Ectodermal cell (in vitro differentiated cells): Measurements from ENCODE around the gene UTP14C.

Source experiments
- H3K27ac ChIP-seq: 2 replicates; pipeline ENCODE4 v1.7.0; 2013; ENCODE audit warnings: mild to moderate bottlenecking, low read depth, low read length; ENCODE audit not compliant: insufficient read depth, poor library complexity, severe bottlenecking
- H3K27me3 ChIP-seq: 2 replicates; pipeline ENCODE4 v1.7.0; 2013; ENCODE audit warnings: mild to moderate bottlenecking, low read length; ENCODE audit not compliant: insufficient read depth, control insufficient read depth, poor library complexity, severe bottlenecking
- H3K36me3 ChIP-seq: one replicate; pipeline ENCODE4 v1.7.0; 2013; ENCODE audit warnings: low read length; ENCODE audit not compliant: control insufficient read depth, insufficient read depth
- H3K4me1 ChIP-seq: one replicate; pipeline ENCODE4 v1.7.0; 2013; ENCODE audit warnings: low read length; ENCODE audit not compliant: control insufficient read depth, insufficient read depth
- H3K4me3 ChIP-seq: 2 replicates; pipeline ENCODE4 v1.7.0; 2013; ENCODE audit warnings: low read depth, low read length, control low read depth; ENCODE audit not compliant: insufficient read depth
- H3K9me3 ChIP-seq: 2 replicates; pipeline ENCODE4 v1.7.0; 2013; ENCODE audit warnings: mild to moderate bottlenecking, low read length, moderate library complexity; ENCODE audit not compliant: control insufficient read depth
- WGBS, 2 experiments: methylation state at CpG; one replicate each; pipeline ENCODE4 v1.1.7; 2013; ENCODE audit warnings: missing lambda C conversion rate in 2 of 2; 5-methylcytosine and 5-hydroxymethylcytosine counted together

Gene UTP14C

DNA sequence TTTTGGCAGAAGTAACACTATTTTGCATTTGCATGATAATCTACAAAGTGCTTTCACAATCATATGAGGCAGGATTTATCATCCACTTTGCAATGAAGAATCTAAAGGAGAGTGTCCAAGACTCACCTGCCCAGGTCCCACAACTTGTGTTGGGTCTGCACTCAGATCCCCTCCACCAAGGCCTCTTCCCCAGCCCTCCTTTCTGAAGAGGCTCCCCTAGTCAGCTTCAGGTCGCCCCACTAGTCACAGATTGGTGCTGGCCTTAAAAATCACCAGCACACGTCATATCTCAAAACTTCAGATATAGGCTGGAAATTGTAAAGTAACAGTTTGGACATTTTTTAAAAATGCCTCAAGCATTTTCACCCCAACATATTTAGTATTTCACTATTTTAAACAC is 30.8 kb upstream of the UTP14C start:
- H3K27ac ChIP-seq: no peak overlapping the region
- no peaks in the 10 kb centered on the region for H3K9me3 ChIP-seq
- H3K27me3 ChIP-seq: no peaks in the 10 kb centered on the region
- H3K36me3 ChIP-seq: no peaks in the 10 kb centered on the region
- peaks cover 23% of the 10 kb centered on the region for H3K4me1 ChIP-seq
- 94 to 100% methylated on average over 1 to 2 of the region's 2 CpGs for WGBS, 2 experiments
- H3K4me3 ChIP-seq: no peak overlapping the region

DNA sequence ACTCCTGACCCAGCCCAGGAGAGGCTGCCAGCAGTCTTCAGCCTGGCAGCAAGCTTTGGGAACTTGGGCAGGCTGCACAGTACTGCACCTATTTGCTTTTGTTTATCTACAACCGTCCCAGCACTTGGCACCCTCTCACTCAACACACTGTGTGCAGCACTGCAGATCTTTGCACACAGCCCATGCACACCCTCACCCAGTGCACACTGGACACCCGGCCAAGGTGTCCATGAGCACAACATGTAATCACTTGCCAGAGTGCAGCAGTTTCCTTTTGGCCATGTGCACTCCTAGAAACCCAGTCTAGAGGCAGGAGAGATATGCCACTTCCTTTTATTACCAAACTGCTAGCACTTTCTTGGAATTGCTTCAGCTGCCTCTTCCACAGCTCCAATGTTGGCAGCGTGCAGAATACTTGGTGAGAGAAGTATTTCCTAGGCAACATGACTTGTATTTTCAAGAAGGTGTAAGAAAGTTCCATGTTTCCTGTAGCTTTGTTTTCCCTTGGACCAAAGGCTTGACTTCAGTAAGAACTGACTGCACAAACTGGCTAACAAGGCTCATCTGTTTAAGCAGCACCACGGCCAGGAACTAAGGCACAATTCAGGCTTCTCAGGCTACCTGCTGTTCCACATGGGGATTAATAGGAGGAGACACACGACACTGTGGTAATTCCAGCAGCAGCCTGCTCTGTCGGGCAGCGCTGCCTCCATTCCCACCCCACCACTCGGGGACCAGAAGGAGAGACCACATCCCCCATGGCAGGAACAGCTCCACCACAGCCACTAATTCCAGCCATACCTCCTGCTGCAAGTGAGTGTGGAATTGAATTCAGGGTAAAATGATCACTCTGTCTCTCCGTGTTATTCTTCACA is 28.6 kb upstream of the UTP14C start:
- Histone ChIP-seq H3K9me3 (no peaks in the 10 kb centered on the region), H3K4me1 (peaks cover 28% of the 10 kb centered on the region), H3K36me3 (no peaks in the 10 kb centered on the region), H3K27me3 (no peaks in the 10 kb centered on the region), H3K27ac (no peak overlapping the region), H3K4me3 (no peak overlapping the region)
- WGBS, 2 experiments: 60 to 61% methylated on average over 8 to 9 of the region's 9 CpGs

DNA sequence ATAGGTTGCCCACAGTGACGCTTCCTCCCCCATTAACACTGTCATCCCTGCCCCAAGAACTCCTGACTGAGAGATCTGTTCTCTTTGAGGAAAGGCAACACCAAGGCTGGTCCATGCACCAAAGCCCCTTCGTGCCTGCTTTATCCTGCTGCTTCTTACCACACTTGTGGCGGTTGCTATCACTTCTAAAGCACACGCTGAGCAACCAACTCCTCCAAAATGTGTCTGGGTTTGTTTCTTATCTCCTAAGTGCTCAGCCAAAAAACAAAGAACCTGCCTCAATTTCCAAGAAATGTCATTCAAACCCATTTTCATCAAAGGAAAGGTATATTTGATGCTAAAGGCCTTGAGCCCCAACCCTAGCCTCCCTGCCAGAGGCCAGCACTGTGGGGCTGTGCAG is 27.9 kb upstream of the UTP14C start:
- Histone ChIP-seq H3K36me3 (no peaks in the 10 kb centered on the region), H3K4me3 (no peak overlapping the region), H3K27ac (no peak overlapping the region), H3K27me3 (no peaks in the 10 kb centered on the region), H3K9me3 (no peaks in the 10 kb centered on the region), H3K4me1 (peaks cover 28% of the 10 kb centered on the region)
- 89 to 94% methylated on average over 4 of the region's 4 CpGs for WGBS, 2 experiments

DNA sequence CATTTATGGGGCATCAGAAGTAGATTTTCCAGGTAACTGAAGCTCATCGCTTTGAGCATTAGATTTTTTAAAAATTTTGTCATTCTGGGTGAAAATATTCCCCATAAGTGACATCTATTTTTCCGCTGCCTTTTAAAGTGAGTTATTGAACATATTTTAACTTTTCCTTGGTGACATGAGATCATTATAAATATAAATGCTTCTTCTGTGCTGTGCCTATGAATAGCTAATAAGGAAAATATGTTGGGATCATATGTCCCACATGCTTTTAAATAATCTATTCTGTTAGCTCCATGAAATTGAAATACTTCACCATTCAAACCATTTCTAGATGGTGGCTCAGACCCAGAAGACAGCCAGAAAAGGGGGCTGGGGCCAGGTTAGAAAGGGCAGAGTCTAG is 27.3 kb upstream of the UTP14C start:
- Histone ChIP-seq H3K4me3 (no peak overlapping the region), H3K27ac (no peak overlapping the region), H3K27me3 (no peaks in the 10 kb centered on the region), H3K9me3 (no peaks in the 10 kb centered on the region), H3K36me3 (no peaks in the 10 kb centered on the region), H3K4me1 (peaks cover 28% of the 10 kb centered on the region)
- 100% methylated on average over 1 of the region's 2 CpGs for WGBS, 2 experiments

DNA sequence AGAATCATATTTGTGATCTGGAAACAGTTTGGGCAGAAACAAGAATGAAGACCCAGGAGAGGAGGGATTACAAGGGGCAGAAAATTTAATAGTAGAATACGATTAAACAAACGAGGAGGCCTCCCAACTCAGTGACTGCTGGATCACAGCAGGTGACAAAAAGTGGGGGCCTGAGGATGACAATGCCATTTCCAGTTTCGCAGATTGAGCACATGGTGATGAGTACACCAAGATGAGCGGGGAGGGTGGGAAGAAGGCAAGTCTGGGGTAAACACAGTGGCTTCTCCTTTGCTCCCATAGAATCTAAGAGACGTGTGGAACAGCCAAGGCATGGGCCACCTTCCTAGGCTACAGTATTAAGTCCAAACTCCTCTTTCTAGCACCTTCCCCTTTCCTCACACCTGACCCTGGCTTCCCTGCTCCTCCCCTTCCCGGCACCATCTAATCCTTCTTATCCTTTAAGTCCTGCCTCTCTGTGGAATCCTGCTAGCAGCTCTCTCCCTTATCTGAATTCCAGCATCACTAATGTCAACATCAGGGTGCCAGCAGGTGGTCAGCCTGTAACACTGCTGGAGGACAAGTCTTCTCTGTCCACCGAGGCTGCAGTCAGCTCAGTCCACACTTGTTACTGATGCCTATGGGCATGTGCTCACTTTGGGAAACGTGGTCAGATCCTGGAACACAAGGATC is 26.7 kb upstream of the UTP14C start:
- no peak overlapping the region for H3K4me3 ChIP-seq
- 70 to 72% methylated on average over 8 of the region's 8 CpGs for WGBS, 2 experiments
- H3K36me3 ChIP-seq: no peaks in the 10 kb centered on the region
- H3K4me1 ChIP-seq: peaks cover 28% of the 10 kb centered on the region
- no peak overlapping the region for H3K27ac ChIP-seq
- H3K27me3 ChIP-seq: no peaks in the 10 kb centered on the region
- H3K9me3 ChIP-seq: no peaks in the 10 kb centered on the region

DNA sequence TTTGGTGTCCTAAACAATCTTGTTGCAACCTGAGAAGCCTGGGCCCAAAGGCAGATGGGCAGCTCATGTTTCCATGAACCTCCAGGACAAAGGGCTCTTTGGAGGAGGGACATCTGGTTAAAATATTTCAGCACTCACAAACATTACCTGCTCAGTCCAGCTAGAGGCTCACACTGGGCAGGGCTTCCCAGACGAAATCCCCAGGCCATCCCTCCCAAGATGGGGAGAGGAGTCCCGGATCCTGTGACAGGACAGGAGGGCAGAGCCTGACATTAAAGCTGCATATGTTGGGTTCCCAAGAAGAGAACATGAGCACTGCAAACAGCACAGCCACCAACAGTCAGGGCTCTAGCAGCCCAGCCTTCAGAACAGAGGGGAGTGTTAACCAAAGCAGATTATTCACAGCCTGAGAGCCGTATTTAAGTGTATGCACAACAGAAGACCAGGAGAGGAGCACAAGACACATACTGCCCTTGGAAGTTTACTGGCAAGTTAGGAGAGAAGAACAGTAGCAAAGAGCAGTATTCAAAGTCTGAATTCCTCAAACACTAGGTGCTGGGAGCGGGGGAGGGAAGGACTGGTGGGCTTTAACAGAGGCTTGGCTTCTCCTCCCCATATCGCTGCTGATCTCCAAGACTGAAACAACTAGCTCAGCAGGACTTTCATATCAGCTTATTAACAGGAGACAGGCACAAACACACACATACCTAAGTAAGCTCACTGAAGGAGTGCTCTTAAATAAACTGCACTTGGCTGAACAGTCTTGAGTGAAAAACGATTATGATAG is 25.6 kb upstream of the UTP14C start:
- H3K4me1 ChIP-seq: peaks cover 28% of the 10 kb centered on the region
- H3K27me3 ChIP-seq: no peaks in the 10 kb centered on the region
- no peak overlapping the region for H3K27ac ChIP-seq
- WGBS, 2 experiments: 56 to 62% methylated on average over 6 of the region's 6 CpGs
- no peak overlapping the region for H3K4me3 ChIP-seq
- no peaks in the 10 kb centered on the region for H3K9me3 ChIP-seq
- no peaks in the 10 kb centered on the region for H3K36me3 ChIP-seq

DNA sequence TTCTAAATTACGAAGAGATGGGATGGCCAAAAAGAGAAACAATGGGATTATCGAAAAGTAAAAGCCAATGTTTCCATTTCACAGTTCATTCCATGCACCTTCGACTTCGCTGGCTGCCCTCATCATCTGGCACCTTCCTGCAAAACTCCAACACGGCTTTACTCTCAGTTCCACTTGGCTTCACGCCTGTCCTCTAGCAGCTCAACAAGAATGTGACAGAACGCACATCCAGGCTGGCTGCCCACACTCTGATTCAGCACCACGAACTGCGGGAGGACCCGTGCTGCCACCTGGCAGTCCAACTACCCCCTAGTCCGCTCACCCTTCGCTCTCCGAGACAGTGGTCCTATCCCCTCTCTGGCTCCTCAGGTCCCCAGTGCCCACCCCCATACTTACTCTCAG is 25.0 kb upstream of the UTP14C start:
- Histone ChIP-seq H3K36me3 (no peaks in the 10 kb centered on the region), H3K4me1 (peaks cover 28% of the 10 kb centered on the region), H3K27ac (no peak overlapping the region), H3K4me3 (no peak overlapping the region), H3K27me3 (no peaks in the 10 kb centered on the region), H3K9me3 (no peaks in the 10 kb centered on the region)
- 93 to 95% methylated on average over 13 of the region's 13 CpGs for WGBS, 2 experiments

DNA sequence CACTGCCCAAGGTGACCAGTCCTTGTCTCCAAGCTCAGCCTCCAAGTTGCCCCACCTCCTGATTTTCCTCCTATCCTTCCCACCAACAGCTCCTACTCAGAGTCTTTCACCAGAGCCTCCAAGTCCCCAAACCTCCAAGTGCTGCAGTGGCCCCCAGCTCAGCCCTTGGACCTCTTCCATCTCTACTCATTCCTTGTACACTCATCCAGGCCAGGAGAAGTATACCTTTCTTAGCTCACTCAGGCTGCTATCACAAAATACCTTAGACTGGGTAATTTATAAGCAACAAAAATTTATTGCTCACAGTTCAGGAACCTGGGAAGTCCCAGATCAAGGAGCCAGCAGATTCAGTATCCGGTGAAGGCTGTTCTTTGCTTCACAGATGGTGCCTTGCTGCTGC is 24.6 kb upstream of the UTP14C start:
- H3K27me3 ChIP-seq: no peaks in the 10 kb centered on the region
- no peaks in the 10 kb centered on the region for H3K36me3 ChIP-seq
- 86 to 90% methylated on average over 1 of the region's 1 CpG for WGBS, 2 experiments
- H3K4me1 ChIP-seq: peaks cover 28% of the 10 kb centered on the region
- H3K27ac ChIP-seq: no peak overlapping the region
- H3K4me3 ChIP-seq: no peak overlapping the region
- H3K9me3 ChIP-seq: no peaks in the 10 kb centered on the region

DNA sequence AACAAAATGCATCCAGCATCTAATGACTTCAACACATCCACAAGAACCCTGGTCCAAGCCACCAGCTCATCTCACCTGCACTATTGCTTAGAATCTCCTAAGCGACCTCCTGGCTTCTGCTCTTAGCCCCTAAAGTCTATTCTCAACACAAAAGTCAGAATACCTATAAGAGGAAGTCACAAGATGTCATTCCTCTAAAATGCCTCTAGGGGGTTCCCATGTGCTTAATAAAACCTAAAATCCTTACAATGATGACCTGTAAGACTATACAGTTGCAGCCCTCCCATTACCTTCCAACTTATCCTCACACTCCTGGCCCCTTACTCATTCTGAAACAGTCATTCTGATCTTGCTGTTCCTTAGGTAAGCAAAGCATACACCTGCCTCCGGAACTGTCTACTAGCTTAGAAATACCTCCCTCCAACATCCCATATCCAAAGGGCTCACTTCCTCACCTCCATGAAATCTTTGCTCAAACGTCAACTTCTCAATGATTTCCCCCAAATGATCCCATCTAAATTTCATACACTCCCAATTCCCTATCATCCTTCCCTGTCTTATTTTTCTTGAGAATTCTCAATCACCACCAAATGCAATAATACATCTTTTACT is 23.3 kb upstream of the UTP14C start:
- H3K4me1 ChIP-seq: peaks cover 16% of the 10 kb centered on the region

More for the DNA sequence above, 23.3 kb upstream of the UTP14C start:
- no peak overlapping the region for H3K4me3 ChIP-seq
- no peak overlapping the region for H3K27ac ChIP-seq
- H3K27me3 ChIP-seq: no peaks in the 10 kb centered on the region
- no peaks in the 10 kb centered on the region for H3K36me3 ChIP-seq
- 74 to 83% methylated on average over 3 of the region's 3 CpGs for WGBS, 2 experiments
- no peaks in the 10 kb centered on the region for H3K9me3 ChIP-seq
